A673 (cell line): ENCODE results near the gene ADAM8. TPM values are rescaled to one million over a fixed set of nuclear protein-coding genes. Genes with fewer than 3 reads are reported as not detected.

Experiments used
- BruUV-seq: library from RNA; stranded (reverse); fragments of 400-500 nt; replicated peaks from 2 replicates; lab custom pipeline; 2021; lab: Mats Ljungman, UMichigan
- CTCF ChIA-PET: fragments of 300-600 bp; sonication (Branson Sonifier 250); formaldehyde crosslinking; loops from one replicate; lab custom pipeline; 2022; ENCODE audit warnings: antibody characterized with exemption; lab: Charles Lee
- POLR2A ChIA-PET: fragments of 300-600 bp; sonication (Branson Sonifier 250); formaldehyde crosslinking; loops from one replicate; lab custom pipeline; 2022; ENCODE audit warnings: antibody characterized with exemption; ENCODE audit not compliant: low non-redundant PET; lab: Charles Lee
- DNase-seq: peaks from one replicate; pipeline ENCODE4 v3.0.0-alpha.2; 2015; ENCODE audit warnings: low spot score
- H3K27ac ChIP-seq: fragments of 200-600 bp; sonication (generic); 2 replicates; pipeline ENCODE4 v1.5.1; 2016; ENCODE audit warnings: mixed run types, low read depth, mild to moderate bottlenecking, mixed read lengths, antibody characterized with exemption, low read length; ENCODE audit not compliant: poor library complexity, severe bottlenecking
- H3K27me3 ChIP-seq: fragments of 200-600 bp; sonication (generic); replicated peaks from 2 replicates; pipeline ENCODE4 v1.6.1; 2017; ENCODE audit warnings: mixed run types, low read depth, mild to moderate bottlenecking, mixed read lengths, antibody characterized with exemption, low read length; ENCODE audit not compliant: insufficient read depth, poor library complexity
- H3K36me3 ChIP-seq: fragments of 200-600 bp; sonication (generic); 2 replicates; pipeline ENCODE4 v1.6.1; 2016; ENCODE audit warnings: mixed run types, mild to moderate bottlenecking, mixed read lengths, antibody characterized with exemption, low read length; ENCODE audit not compliant: insufficient read depth, poor library complexity, severe bottlenecking
- H3K4me1 ChIP-seq: fragments of 200-600 bp; sonication (generic); 2 replicates; pipeline ENCODE4 v1.6.1; 2017; ENCODE audit warnings: mixed run types, mild to moderate bottlenecking, mixed read lengths, antibody characterized with exemption, low read length; ENCODE audit not compliant: insufficient read depth, poor library complexity, severe bottlenecking
- H3K4me3 ChIP-seq: fragments of 200-600 bp; sonication (generic); 2 replicates; pipeline ENCODE4 v1.5.1; 2016; ENCODE audit warnings: low read depth, mixed run types, mild to moderate bottlenecking, mixed read lengths, low read length; ENCODE audit not compliant: poor library complexity, severe bottlenecking
- H3K9me3 ChIP-seq: fragments of 200-600 bp; sonication (generic); 2 replicates; pipeline ENCODE4 v1.6.1; 2016; ENCODE audit warnings: mixed run types, low read depth, mild to moderate bottlenecking, mixed read lengths, antibody characterized with exemption, low read length; ENCODE audit not compliant: poor library complexity, severe bottlenecking
- CTCF ChIP-seq: fragments of 300-800, 200-600 bp; sonication (generic); conservative IDR thresholded peaks from 2 replicates; pipeline ENCODE4 v1.5.1; 2017; ENCODE audit warnings: low read depth, mild to moderate bottlenecking, antibody characterized with exemption, low read length, moderate library complexity, mixed read lengths
- EZH2 ChIP-seq: fragments of 200-600 bp; sonication (generic); IDR thresholded peaks from 2 replicates; pipeline ENCODE4 v1.6.1; 2017; ENCODE audit warnings: borderline replicate concordance, low read depth, mild to moderate bottlenecking, mixed read lengths, antibody characterized with exemption, low read length; ENCODE audit not compliant: poor library complexity, severe bottlenecking
- intact Hi-C: fragments of 100-400 bp; cut with micrococcal nuclease; formaldehyde crosslinking; loops from one replicate; pipeline ENCODE4 v1.10.0; 2022; ENCODE audit not compliant: unreplicated experiment
- total RNA-seq: library from RNA; stranded (reverse); gene quantifications from 2 replicates; pipeline ENCODE4 v1.2.3, GENCODE V29; 2021

ADAM8 gene
- total RNA-seq, 1 experiment from 2014 or later: 1.2 TPM

DNA sequence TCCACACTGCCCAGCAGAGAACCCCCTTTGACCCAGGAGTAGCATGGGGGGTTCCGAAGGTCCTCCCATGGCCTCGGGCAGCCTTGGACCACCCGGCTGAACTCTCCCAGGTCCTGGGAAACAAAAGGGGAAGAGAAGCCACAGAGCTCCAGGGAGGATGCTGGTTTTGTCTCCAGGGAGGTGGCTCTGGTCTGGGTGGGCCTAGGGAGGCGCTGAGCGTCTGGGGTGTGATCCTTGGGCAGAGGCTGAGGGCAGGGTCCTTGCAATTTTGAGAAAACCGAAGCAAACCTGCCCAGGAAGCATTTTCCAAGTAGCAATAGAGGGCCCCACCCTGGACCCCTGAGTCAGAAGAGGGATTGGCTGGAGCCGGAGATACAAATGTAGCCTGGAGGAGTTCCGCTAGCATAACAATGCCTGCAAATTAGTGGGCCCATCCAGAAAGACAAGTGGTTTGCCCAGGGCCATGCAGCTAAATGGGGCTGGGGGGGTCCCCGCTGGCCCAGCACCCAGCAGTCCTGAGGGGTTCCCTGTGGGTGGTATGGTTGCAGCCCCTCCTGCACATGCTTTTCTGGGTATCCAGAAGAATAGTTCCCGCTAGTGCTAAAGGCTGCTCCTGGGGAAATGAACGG is 44.6 kb downstream of the ADAM8 start:
- no TSS peak for BruUV-seq
- Histone ChIP-seq H3K27me3 (peaks cover 92% of the 10 kb centered on the region), H3K36me3 (no peaks in the 10 kb centered on the region), H3K4me3 (no peak overlapping the region), H3K9me3 (no peaks in the 10 kb centered on the region), H3K4me1 (no peaks in the 10 kb centered on the region), H3K27ac (no peak overlapping the region)
- intact Hi-C loops: no loop called here
- ChIA-PET CTCF (no interaction called here), POLR2A (no interaction called here)
- DNase-seq: no peak
- TF ChIP-seq CTCF (no peak), EZH2 (no peak)

- no TSS peak for BruUV-seq
- TF ChIP-seq EZH2 (peak; percentile 48), CTCF (no peak)
- H3K4me3 ChIP-seq: no peak overlapping the region
- ChIA-PET CTCF (no interaction called here), POLR2A (no interaction called here)
- intact Hi-C loops: no loop called here
- no peaks in the 10 kb centered on the region for H3K4me1 ChIP-seq
- H3K9me3 ChIP-seq: no peaks in the 10 kb centered on the region
- no peaks in the 10 kb centered on the region for H3K36me3 ChIP-seq
- peaks cover 92% of the 10 kb centered on the region for H3K27me3 ChIP-seq
- DNase-seq: no peak
- no peak overlapping the region for H3K27ac ChIP-seq
These were observed 45.3 kb downstream of the ADAM8 start for GRCh38 chr10:133231244-133231945.

- intact Hi-C loops: no loop called here
- no peak overlapping the region for H3K4me3 ChIP-seq
- peaks cover 92% of the 10 kb centered on the region for H3K27me3 ChIP-seq
- no peak overlapping the region for H3K27ac ChIP-seq
- no peaks in the 10 kb centered on the region for H3K4me1 ChIP-seq
- H3K9me3 ChIP-seq: no peaks in the 10 kb centered on the region
- no peak for DNase-seq
- POLR2A ChIA-PET: no interaction called here
- TF ChIP-seq EZH2 (peak; percentile 90), CTCF (no peak)
- no peaks in the 10 kb centered on the region for H3K36me3 ChIP-seq
- CTCF ChIA-PET: no interaction called here
- BruUV-seq: no TSS peak
These were observed 46.1 kb downstream of the ADAM8 start for GRCh38 chr10:133230387-133231195.
